Memory B cell (primary cell): ENCODE measurements around the gene PEX14.

Experiments used
- ATAC-seq: fragments of 150-1000 bp; cut with Tn5 transposase; 2 replicates; pipeline ENCODE4 v1.10.0; 2021; ENCODE audit warnings: low read depth, mild to moderate bottlenecking, moderate library complexity
- DNase-seq, 2 donors: peaks; one replicate each; pipeline ENCODE4 v3.0.0; 2022; ENCODE audit warnings: low spot score in 2 of 2
- H3K27ac Mint-ChIP-seq: one replicate; pipeline ENCODE4 v1.8.0; 2022; ENCODE audit warnings: mild to moderate bottlenecking, moderate library complexity, mixed read lengths
- H3K27me3 Mint-ChIP-seq: one replicate; pipeline ENCODE4 v1.8.0; 2022; ENCODE audit warnings: mixed read lengths
- H3K36me3 Mint-ChIP-seq: one replicate; pipeline ENCODE4 v1.8.0; 2022; ENCODE audit warnings: mild to moderate bottlenecking, mixed read lengths
- H3K4me1 Mint-ChIP-seq: one replicate; pipeline ENCODE4 v1.8.0; 2022; ENCODE audit warnings: mixed read lengths
- H3K4me3 Mint-ChIP-seq: one replicate; pipeline ENCODE4 v1.8.0; 2022; ENCODE audit warnings: mild to moderate bottlenecking, moderate library complexity, mixed read lengths
- H3K9me3 Mint-ChIP-seq: one replicate; pipeline ENCODE4 v1.8.0; 2022; ENCODE audit warnings: mixed read lengths

The PEX14 gene

GRCh38 chr1:10659646-10660540 lies 185.1 kb downstream of the PEX14 start:
- Mint-ChIP-seq H3K4me1 (no peaks in the 10 kb centered on the region), H3K27me3 (no peaks in the 10 kb centered on the region), H3K27ac (no peak overlapping the region), H3K9me3 (no peaks in the 10 kb centered on the region), H3K36me3 (peaks cover 7% of the 10 kb centered on the region), H3K4me3 (no peak overlapping the region)
- ATAC-seq (no peak), DNase-seq (no peak)

- H3K36me3 Mint-ChIP-seq: peaks cover 9% of the 10 kb centered on the region
- no peaks in the 10 kb centered on the region for H3K4me1 Mint-ChIP-seq
- no peaks in the 10 kb centered on the region for H3K27me3 Mint-ChIP-seq
- H3K4me3 Mint-ChIP-seq: no peak overlapping the region
- H3K9me3 Mint-ChIP-seq: no peaks in the 10 kb centered on the region
- no peak for DNase-seq
- no peak for ATAC-seq
- H3K27ac Mint-ChIP-seq: no peak overlapping the region
Observed at GRCh38 chr1:10661453-10661852, 186.7 kb downstream of the PEX14 start.

DNA sequence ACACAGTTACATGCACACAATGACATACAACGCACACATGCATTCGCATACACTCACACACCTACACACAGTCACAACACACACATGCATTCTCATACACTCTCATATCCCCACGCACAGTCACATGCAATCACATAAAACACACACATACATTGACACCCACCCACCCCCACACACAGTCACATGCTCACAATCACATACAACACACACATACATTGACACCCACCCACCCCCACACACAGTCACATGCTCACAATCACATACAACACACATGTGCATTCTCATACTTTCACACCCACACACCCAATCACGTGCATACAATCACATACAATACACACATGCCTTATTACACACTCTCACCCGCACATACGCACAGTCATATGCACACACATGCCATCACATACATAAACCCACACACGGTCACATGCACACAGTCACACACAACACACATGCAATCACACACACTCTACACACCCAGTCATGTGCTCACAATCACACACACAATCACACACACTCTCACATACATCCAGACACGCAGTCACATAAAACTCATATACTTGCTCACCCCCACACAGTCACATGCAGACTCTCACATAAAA lies 187.4 kb downstream of the PEX14 start:
- H3K4me3 Mint-ChIP-seq: no peak overlapping the region
- peaks cover 9% of the 10 kb centered on the region for H3K36me3 Mint-ChIP-seq
- ATAC-seq (no peak), DNase-seq (no peak)
- H3K9me3 Mint-ChIP-seq: no peaks in the 10 kb centered on the region
- no peak overlapping the region for H3K27ac Mint-ChIP-seq
- H3K27me3 Mint-ChIP-seq: no peaks in the 10 kb centered on the region
- H3K4me1 Mint-ChIP-seq: no peaks in the 10 kb centered on the region

- Mint-ChIP-seq H3K27ac (no peak overlapping the region), H3K27me3 (no peaks in the 10 kb centered on the region), H3K4me3 (no peak overlapping the region), H3K4me1 (no peaks in the 10 kb centered on the region), H3K9me3 (no peaks in the 10 kb centered on the region), H3K36me3 (peaks cover 9% of the 10 kb centered on the region)
- DNase-seq: no peak
- ATAC-seq: no peak
Observed at GRCh38 chr1:10662824-10663677, 188.3 kb downstream of the PEX14 start.

DNA sequence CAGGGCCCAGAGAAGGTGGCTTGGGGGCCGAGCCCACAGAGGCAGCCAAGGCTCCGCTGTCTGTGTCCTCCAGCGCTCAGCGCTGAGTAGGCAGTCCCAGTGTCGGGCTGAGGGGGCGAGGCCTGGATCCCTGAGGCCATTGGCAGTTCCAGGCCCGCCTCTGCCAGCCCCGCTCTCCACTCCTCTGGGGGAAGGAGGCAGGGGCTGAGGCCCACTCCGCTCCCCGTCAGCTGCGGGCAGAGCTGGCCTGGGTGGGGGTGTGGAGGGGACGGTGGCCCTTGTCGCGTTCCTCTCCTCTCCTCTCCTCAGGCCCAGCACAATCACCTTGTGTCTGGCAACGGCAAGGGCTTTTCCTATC lies 188.9 kb downstream of the PEX14 start:
- H3K36me3 Mint-ChIP-seq: peaks cover 9% of the 10 kb centered on the region
- DNase-seq: no peak
- no peak overlapping the region for H3K4me3 Mint-ChIP-seq
- no peaks in the 10 kb centered on the region for H3K27me3 Mint-ChIP-seq
- ATAC-seq: no peak
- no peak overlapping the region for H3K27ac Mint-ChIP-seq
- H3K4me1 Mint-ChIP-seq: no peaks in the 10 kb centered on the region
- no peaks in the 10 kb centered on the region for H3K9me3 Mint-ChIP-seq

GRCh38 chr1:10664251-10664650 lies 189.5 kb downstream of the PEX14 start:
- no peaks in the 10 kb centered on the region for H3K27me3 Mint-ChIP-seq
- no peaks in the 10 kb centered on the region for H3K9me3 Mint-ChIP-seq
- no peak overlapping the region for H3K27ac Mint-ChIP-seq
- H3K4me1 Mint-ChIP-seq: no peaks in the 10 kb centered on the region
- H3K36me3 Mint-ChIP-seq: peaks cover 8% of the 10 kb centered on the region
- no peak for ATAC-seq
- DNase-seq: no peak
- no peak overlapping the region for H3K4me3 Mint-ChIP-seq

GRCh38 chr1:10665226-10665625 lies 190.5 kb downstream of the PEX14 start:
- ATAC-seq (no peak), DNase-seq (no peak)
- Mint-ChIP-seq H3K4me1 (no peaks in the 10 kb centered on the region), H3K4me3 (no peak overlapping the region), H3K27me3 (no peaks in the 10 kb centered on the region), H3K27ac (no peak overlapping the region), H3K36me3 (peaks cover 5% of the 10 kb centered on the region), H3K9me3 (no peaks in the 10 kb centered on the region)

- ATAC-seq: no peak
Observed at GRCh38 chr1:10665930-10666850, 191.4 kb downstream of the PEX14 start.

GRCh38 chr1:10667861-10668761 lies 193.4 kb downstream of the PEX14 start:
- ATAC-seq: no peak
- Mint-ChIP-seq H3K4me3 (no peak overlapping the region), H3K4me1 (peaks cover 6% of the 10 kb centered on the region), H3K27ac (no peak overlapping the region), H3K27me3 (no peaks in the 10 kb centered on the region), H3K36me3 (peaks cover 5% of the 10 kb centered on the region), H3K9me3 (no peaks in the 10 kb centered on the region)
- no peak for DNase-seq

More at GRCh38 chr1:10665930-10666850, 191.4 kb downstream of the PEX14 start:
- no peak for DNase-seq
- H3K27me3 Mint-ChIP-seq: no peaks in the 10 kb centered on the region
- H3K4me1 Mint-ChIP-seq: peaks cover 5% of the 10 kb centered on the region
- H3K4me3 Mint-ChIP-seq: no peak overlapping the region
- H3K9me3 Mint-ChIP-seq: no peaks in the 10 kb centered on the region
- no peak overlapping the region for H3K27ac Mint-ChIP-seq
- H3K36me3 Mint-ChIP-seq: peaks cover 5% of the 10 kb centered on the region

GRCh38 chr1:10669570-10669969 lies 194.8 kb downstream of the PEX14 start:
- ATAC-seq (no peak), DNase-seq (no peak)
- Mint-ChIP-seq H3K36me3 (peaks cover 2% of the 10 kb centered on the region), H3K9me3 (no peaks in the 10 kb centered on the region), H3K27me3 (no peaks in the 10 kb centered on the region), H3K4me3 (no peak overlapping the region), H3K27ac (no peak overlapping the region), H3K4me1 (peaks cover 6% of the 10 kb centered on the region)

- DNase-seq: no peak
- Mint-ChIP-seq H3K4me1 (peaks cover 6% of the 10 kb centered on the region), H3K36me3 (peaks cover 2% of the 10 kb centered on the region), H3K9me3 (no peaks in the 10 kb centered on the region), H3K27me3 (no peaks in the 10 kb centered on the region), H3K27ac (no peak overlapping the region), H3K4me3 (no peak overlapping the region)
- no peak for ATAC-seq
Observed at GRCh38 chr1:10670190-10670589, 195.4 kb downstream of the PEX14 start.

GRCh38 chr1:10671090-10671489 lies 196.3 kb downstream of the PEX14 start:
- Mint-ChIP-seq H3K9me3 (no peaks in the 10 kb centered on the region), H3K4me3 (no peak overlapping the region), H3K27me3 (no peaks in the 10 kb centered on the region), H3K4me1 (peaks cover 6% of the 10 kb centered on the region), H3K36me3 (no peaks in the 10 kb centered on the region), H3K27ac (no peak overlapping the region)
- peak; percentile 10 for ATAC-seq
- no peak for DNase-seq
